HepG2 (cell line): Measurements from ENCODE around the gene TALDO1. TPM values are rescaled to one million over a fixed set of nuclear protein-coding genes. Genes with fewer than 3 reads are reported as not detected.

Source experiments
- E2F1 ChIP-seq: sonication (generic); formaldehyde crosslinking; IDR thresholded peaks from 2 replicates; pipeline ENCODE4 v1.5.0; 2020; ENCODE audit warnings: missing genetic modification reagents
- FOXK1 ChIP-seq: sonication (generic); formaldehyde crosslinking; IDR thresholded peaks from 2 replicates; pipeline ENCODE4 v1.4.0; 2020; ENCODE audit warnings: low read depth, missing genetic modification reagents, borderline replicate concordance
- HNF1A ChIP-seq, 2 experiments: sonication (generic) in 1 of 2; formaldehyde crosslinking in 1 of 2; IDR thresholded peaks; 2 replicates each; pipeline versions ENCODE4 v1.4.0 to v1.6.1; 2016 to 2020; ENCODE audit warnings: borderline replicate concordance in 1 of 2, low read depth in 1 of 2, mild to moderate bottlenecking in 1 of 2, missing genetic modification reagents in 1 of 2
- KLF15 ChIP-seq: sonication (generic); formaldehyde crosslinking; IDR thresholded peaks from 2 replicates; pipeline ENCODE4 v1.8.1; 2023; ENCODE audit warnings: borderline replicate concordance, mild to moderate bottlenecking, inconsistent platforms, missing genetic modification reagents, mixed read lengths
- PAF1 ChIP-seq: IDR thresholded peaks from 2 replicates; pipeline ENCODE4 v1.6.1; 2016; ENCODE audit warnings: missing genetic modification reagents, missing compliant biosample characterization
- RXRA ChIP-seq: sonication (generic); formaldehyde crosslinking; IDR thresholded peaks from 2 replicates; pipeline ENCODE4 v1.5.1; 2020; ENCODE audit warnings: missing genetic modification reagents
- SALL2 ChIP-seq: sonication (generic); formaldehyde crosslinking; IDR thresholded peaks from 2 replicates; pipeline ENCODE4 v1.8.1; 2023; ENCODE audit warnings: mild to moderate bottlenecking, missing genetic modification reagents, inconsistent platforms
- SKI ChIP-seq: fragments of 450-650 bp; IDR thresholded peaks from one replicate; pipeline ENCODE4 v1.6.1; 2018; ENCODE audit warnings: mild to moderate bottlenecking; ENCODE audit not compliant: partially characterized antibody
- SMAD1 ChIP-seq: sonication (generic); formaldehyde crosslinking; IDR thresholded peaks from 2 replicates; pipeline ENCODE4 v1.4.0; 2020; ENCODE audit warnings: missing genetic modification reagents, low read depth, mild to moderate bottlenecking, borderline replicate concordance
- ZBTB39 ChIP-seq: sonication (generic); formaldehyde crosslinking; IDR thresholded peaks from 2 replicates; pipeline ENCODE4 v1.5.0; 2020; ENCODE audit warnings: missing genetic modification reagents
- ZFY ChIP-seq: sonication (generic); formaldehyde crosslinking; IDR thresholded peaks from 2 replicates; pipeline ENCODE4 v1.4.0; 2020; ENCODE audit warnings: missing genetic modification reagents
- ZNF205 ChIP-seq: IDR thresholded peaks from 2 replicates; pipeline ENCODE4 v1.6.1; 2018; ENCODE audit warnings: missing biosample characterization, missing genetic modification reagents
- ZNF367 ChIP-seq: sonication (generic); formaldehyde crosslinking; IDR thresholded peaks from 2 replicates; pipeline ENCODE4 v1.4.0; 2020; ENCODE audit warnings: missing genetic modification reagents, borderline replicate concordance
- ZNF570 ChIP-seq: sonication (generic); formaldehyde crosslinking; IDR thresholded peaks from 2 replicates; pipeline ENCODE4 v1.4.0; 2020; ENCODE audit warnings: mild to moderate bottlenecking, missing genetic modification reagents, borderline replicate concordance
- ZNF574 ChIP-seq: sonication (generic); formaldehyde crosslinking; IDR thresholded peaks from 2 replicates; pipeline ENCODE4 v1.4.0; 2020; ENCODE audit warnings: missing genetic modification reagents
- ZNF607 ChIP-seq: sonication (generic); formaldehyde crosslinking; IDR thresholded peaks from 2 replicates; pipeline ENCODE4 v1.5.1; 2020; ENCODE audit warnings: missing genetic modification reagents, mild to moderate bottlenecking, borderline replicate concordance
- ZNF724P ChIP-seq: sonication (generic); formaldehyde crosslinking; IDR thresholded peaks from 2 replicates; pipeline ENCODE4 v1.8.0; 2022; ENCODE audit warnings: missing genetic modification reagents, borderline replicate concordance
- polyA plus RNA-seq, 8 experiments: library from polyadenylated mRNA; depleted of rRNA in 3 of 8; stranded (reverse) in 7 of 8; unstranded in 1 of 8; fragments of >200 nt; fragmentation: Illumina TruSeq in 4 of 8; extraction: Trizol in 4 of 8; gene quantifications; 2 replicates each; pipeline versions ENCODE4 v1.2.1 to v1.2.3, GENCODE V29; 2011 to 2016; ENCODE audit warnings: low read depth in 4 of 8, missing spikeins in 1 of 8, mixed read lengths in 1 of 8; ENCODE audit not compliant: insufficient read depth in 1 of 8
- total RNA-seq, 5 experiments: library from RNA; depleted of rRNA; stranded (reverse); fragments of >200 nt; fragmentation: Illumina TruSeq; extraction: Trizol; gene quantifications; 2 replicates each; pipeline ENCODE4 v1.2.3, GENCODE V29; 2016; ENCODE audit warnings: low read depth in 1 of 5

The TALDO1 gene
- total and polyA plus RNA-seq, 2 of the 13 experiments (the other 11 are each of a cell fraction or from before 2014, with no cell fraction given), result 107 to 240 TPM

GRCh38 chr11:704781-705645 is 42.3 kb upstream of the TALDO1 start (continued):
- TF ChIP-seq ZFY (peak; percentile 63; the same call in 1 of the 2 replicates), ZNF607 (CRISPR knock-in tag) (peak; percentile 66; the same call in 1 of the 2 replicates), E2F1 (CRISPR knock-in tag) (no peak; the same call in 1 of the 2 replicates), FOXK1 (CRISPR knock-in tag) (peak; percentile 94), RXRA (CRISPR knock-in tag) (peak; percentile 99), ZNF367 (no peak), ZNF205 (0 out of 2 replicates have a peak, but pooled peaks have one; percentile 15), ZBTB39 (CRISPR knock-in tag) (no peak), ZNF574 (peak; percentile 89), SKI (peak; percentile 80), HNF1A (IDR thresholded peaks at IDR 0.05; ENCODE audit: low read depth) (no peak; the same call in 1 of the 2 replicates), HNF1A (CRISPR knock-in tag; IDR thresholded peaks at IDR 0.05; ENCODE audit: borderline replicate concordance) (peak; percentile 80; the same call in 1 of the 2 replicates), PAF1 (CRISPR knock-in tag) (no peak), SALL2 (CRISPR knock-in tag) (peak; percentile 88), ZNF570 (CRISPR knock-in tag) (no peak), KLF15 (CRISPR knock-in tag) (0 out of 2 replicates have a peak, but pooled peaks have one; percentile 45), ZNF724P (no peak), SMAD1 (peak; percentile 73; the same call in 1 of the 2 replicates)
